IMR-90 (cell line): Measurements from ENCODE around the gene KRT28. TPM values are rescaled to one million over a fixed set of nuclear protein-coding genes. Genes with fewer than 3 reads are reported as not detected.

ENCODE experiments used
- ATAC-seq: fragments of 200-7000 bp; cut with Tn5 transposase; 2 replicates; pipeline ENCODE4 v1.9.1; 2020; ENCODE audit warnings: low read depth, mild to moderate bottlenecking, moderate library complexity
- BruUV-seq: library from RNA; stranded (reverse); fragments of 400-500 nt; replicated peaks from 2 replicates; lab custom pipeline; 2021; lab: Mats Ljungman, UMichigan
- CTCF ChIA-PET: fragments of 300-600 bp; formaldehyde crosslinking; extraction: SDS; loops from one replicate; lab custom pipeline; 2021; ENCODE audit warnings: antibody characterized with exemption; lab: Yijun Ruan, JAX
- POLR2A ChIA-PET: fragments of 300-600 bp; sonication (Branson Sonifier 250); formaldehyde crosslinking; loops from one replicate; lab custom pipeline; 2022; ENCODE audit warnings: antibody characterized with exemption; ENCODE audit not compliant: unreplicated experiment; lab: Charles Lee
- DNase-seq: peaks from one replicate; pipeline ENCODE4 v3.0.0; 2013
- H2AFZ ChIP-seq: replicated peaks from 2 replicates; pipeline ENCODE3; 2013; ENCODE audit warnings: low read length, mild to moderate bottlenecking; ENCODE audit not compliant: poor library complexity
- H2AK5ac ChIP-seq: 2 replicates; pipeline ENCODE4 v1.6.1; 2013; ENCODE audit warnings: low read depth, low read length, inconsistent platforms
- H2AK9ac ChIP-seq: replicated peaks from 2 replicates; pipeline ENCODE3; 2013; ENCODE audit warnings: mild to moderate bottlenecking, low read depth, low read length, moderate library complexity; ENCODE audit not compliant: poor library complexity
- H2BK120ac ChIP-seq: 2 replicates; pipeline ENCODE4 v1.6.1; 2013; ENCODE audit warnings: low read depth, low read length, inconsistent platforms
- H2BK15ac ChIP-seq: 3 replicates; pipeline ENCODE4 v1.6.1; 2013; ENCODE audit warnings: low read depth, low read length, inconsistent platforms
- H2BK20ac ChIP-seq: 2 replicates; pipeline ENCODE4 v1.6.1; 2013; ENCODE audit warnings: low read depth, mild to moderate bottlenecking, inconsistent platforms, low read length, moderate library complexity
- H2BK5ac ChIP-seq: 2 replicates; pipeline ENCODE4 v1.6.1; 2013; ENCODE audit warnings: mild to moderate bottlenecking, low read depth, low read length, inconsistent platforms; ENCODE audit not compliant: poor library complexity, severe bottlenecking
- H3K14ac ChIP-seq: replicated peaks from 2 replicates; pipeline ENCODE4 v1.6.1; 2013; ENCODE audit warnings: low read depth, low read length, inconsistent platforms
- H3K18ac ChIP-seq: 2 replicates; pipeline ENCODE4 v1.6.1; 2013; ENCODE audit warnings: low read depth, low read length, control low read depth
- H3K23ac ChIP-seq: 2 replicates; pipeline ENCODE4 v1.6.1; 2013; ENCODE audit warnings: low read depth, low read length, inconsistent platforms
- H3K27ac ChIP-seq: 2 replicates; pipeline ENCODE4 v1.5.1; 2013; ENCODE audit warnings: mild to moderate bottlenecking, control low read depth, low read length; ENCODE audit not compliant: insufficient read depth
- H3K27me3 ChIP-seq: 2 replicates; pipeline ENCODE4 v1.6.1; 2013; ENCODE audit warnings: low read length; ENCODE audit not compliant: control insufficient read depth, insufficient read depth
- H3K36me3 ChIP-seq: 2 replicates; pipeline ENCODE4 v1.6.1; 2013; ENCODE audit warnings: low read length, mixed read lengths; ENCODE audit not compliant: control insufficient read depth, insufficient read depth
- H3K4ac ChIP-seq: 2 replicates; pipeline ENCODE4 v1.6.1; 2013; ENCODE audit warnings: low read depth, low read length, inconsistent platforms
- H3K4me1 ChIP-seq: 2 replicates; pipeline ENCODE4 v1.6.1; 2013; ENCODE audit warnings: low read length, mixed read lengths; ENCODE audit not compliant: control insufficient read depth, insufficient read depth
- H3K4me2 ChIP-seq: 2 replicates; pipeline ENCODE4 v1.6.1; 2013; ENCODE audit warnings: low read depth, mild to moderate bottlenecking, control low read depth, low read length, moderate library complexity
- H3K4me3 ChIP-seq: 2 replicates; pipeline ENCODE4 v1.5.1; 2013; ENCODE audit warnings: low read depth, mild to moderate bottlenecking, control low read depth, low read length, moderate library complexity; ENCODE audit not compliant: insufficient read depth
- H3K56ac ChIP-seq: 2 replicates; pipeline ENCODE4 v1.6.1; 2013; ENCODE audit warnings: low read length, inconsistent platforms; ENCODE audit not compliant: insufficient read depth; ENCODE audit errors: extremely low read depth
- H3K79me1 ChIP-seq, 2 experiments: 2 replicates each; pipeline ENCODE4 v1.6.1; 2013; ENCODE audit warnings: low read length in 2 of 2, inconsistent platforms in 1 of 2, low read depth in 1 of 2
- H3K9ac ChIP-seq: 2 replicates; pipeline ENCODE4 v1.6.1; 2013; ENCODE audit warnings: low read depth, low read length, control low read depth
- H3K9me1 ChIP-seq: 2 replicates; pipeline ENCODE4 v1.6.1; 2013; ENCODE audit warnings: low read length, inconsistent platforms; ENCODE audit not compliant: insufficient read depth
- H3K9me3 ChIP-seq: 2 replicates; pipeline ENCODE4 v1.6.1; 2013; ENCODE audit warnings: low read length; ENCODE audit not compliant: control insufficient read depth, insufficient read depth
- H4K20me1 ChIP-seq: 2 replicates; pipeline ENCODE4 v1.6.1; 2013; ENCODE audit warnings: low read length, inconsistent platforms; ENCODE audit not compliant: insufficient read depth
- H4K5ac ChIP-seq: 2 replicates; pipeline ENCODE4 v1.6.1; 2013; ENCODE audit warnings: mild to moderate bottlenecking, low read depth, low read length, control low read depth
- H4K8ac ChIP-seq, 2 experiments: 2 replicates each; pipeline ENCODE4 v1.6.1; 2013; ENCODE audit warnings: low read depth in 2 of 2, low read length in 2 of 2, control low read depth in 1 of 2, inconsistent platforms in 1 of 2
- H4K91ac ChIP-seq: 2 replicates; pipeline ENCODE4 v1.6.1; 2013; ENCODE audit warnings: low read depth, low read length, inconsistent platforms; ENCODE audit not compliant: insufficient read depth
- BHLHE40 ChIP-seq: fragments of 150-350 bp; IDR thresholded peaks from 2 replicates; pipeline ENCODE4 v1.6.1; 2016; ENCODE audit warnings: mild to moderate bottlenecking, low read depth, low read length
- CEBPB ChIP-seq: IDR thresholded peaks from 2 replicates; pipeline ENCODE4 v1.6.1; 2012; ENCODE audit warnings: low read depth, low read length, improper control_type of control experiment
- CHD1 ChIP-seq: IDR thresholded peaks from 2 replicates; pipeline ENCODE4 v1.6.1; 2012; ENCODE audit warnings: low read depth, low read length, improper control_type of control experiment
- FOS ChIP-seq: fragments of 150-350 bp; IDR thresholded peaks from 2 replicates; pipeline ENCODE4 v1.6.1; 2016; ENCODE audit warnings: low read depth, low read length
- MAFK ChIP-seq: IDR thresholded peaks from 2 replicates; pipeline ENCODE4 v1.6.1; 2012; ENCODE audit warnings: low read depth, low read length, improper control_type of control experiment
- MAZ ChIP-seq: IDR thresholded peaks from 2 replicates; pipeline ENCODE4 v1.6.1; 2012; ENCODE audit warnings: low read depth, mild to moderate bottlenecking, low read length, improper control_type of control experiment, moderate library complexity, borderline replicate concordance
- MXI1 ChIP-seq: IDR thresholded peaks from 2 replicates; pipeline ENCODE4 v1.6.1; 2012; ENCODE audit warnings: low read depth, mild to moderate bottlenecking, low read length, moderate library complexity, borderline replicate concordance
- NFE2L2 ChIP-seq: fragments of 150-350 bp; IDR thresholded peaks from 2 replicates; pipeline ENCODE4 v1.6.1; 2016; ENCODE audit warnings: low read depth, mild to moderate bottlenecking, low read length
- POLR2A ChIP-seq: IDR thresholded peaks from 2 replicates; pipeline ENCODE4 v1.6.1; 2012; ENCODE audit warnings: mild to moderate bottlenecking, low read depth, low read length
- RAD21 ChIP-seq: IDR thresholded peaks from 2 replicates; pipeline ENCODE4 v1.6.1; 2012; ENCODE audit warnings: low read length, improper control_type of control experiment
- RCOR1 ChIP-seq: IDR thresholded peaks from 2 replicates; pipeline ENCODE4 v1.6.1; 2012; ENCODE audit warnings: mild to moderate bottlenecking, low read length, improper control_type of control experiment; ENCODE audit not compliant: insufficient replicate concordance
- RFX5 ChIP-seq: IDR thresholded peaks from 2 replicates; pipeline ENCODE4 v1.8.0; 2012; ENCODE audit warnings: low read depth, mild to moderate bottlenecking, low read length, moderate library complexity
- SMC3 ChIP-seq: fragments of 150-350 bp; IDR thresholded peaks from 2 replicates; pipeline ENCODE4 v1.6.1; 2016; ENCODE audit warnings: low read depth, mild to moderate bottlenecking, antibody characterized with exemption, low read length, moderate library complexity
- WGBS, 2 experiments: methylation state at CpG; one replicate each; pipeline versions ENCODE4 v1.1.5 to v1.1.7; 2013; ENCODE audit warnings: missing lambda C conversion rate in 2 of 2; ENCODE audit not compliant: insufficient read length in 1 of 2; ENCODE audit errors: extremely low coverage in 2 of 2; 5-methylcytosine and 5-hydroxymethylcytosine counted together
- dilution Hi-C: fragments of 300-500 bp; cut with HindIII; formaldehyde crosslinking; loops from one replicate; pipeline ENCODE4 v1.14.3; 2018; ENCODE audit warnings: low sequenced_read_pairs; ENCODE audit not compliant: unreplicated experiment
- in situ Hi-C: fragments of 300-500 bp; cut with MboI; formaldehyde crosslinking; loops from 3 replicates; pipeline ENCODE4 v1.14.3; 2019; ENCODE audit warnings: low sequenced_read_pairs, inconsistent platforms, mixed read lengths
- intact Hi-C: fragments of 100-400 bp; cut with micrococcal nuclease; formaldehyde crosslinking; loops from 2 replicates; pipeline ENCODE4 v1.10.0; 2022
- polyA plus RNA-seq, 3 experiments: library from polyadenylated mRNA; depleted of rRNA; stranded (reverse); fragments of >200 nt; gene quantifications; 2 replicates each; pipeline ENCODE4 v1.2.3, GENCODE V29; 2012; ENCODE audit warnings: low replicate concordance in 1 of 3
- total RNA-seq: library from RNA; depleted of rRNA; stranded (reverse); fragments of >200 nt; gene quantifications from 2 replicates; pipeline ENCODE4 v1.2.3, GENCODE V29; 2012
- TF ChIP-seq, protein P1 (sequence below): fragments of 150-350 bp; IDR thresholded peaks from 2 replicates; pipeline ENCODE4 v1.6.1; 2017; ENCODE audit warnings: mild to moderate bottlenecking, antibody characterized with exemption, low read length, low read depth
- TF ChIP-seq, protein P2 (sequence below): conservative IDR thresholded peaks from 2 replicates; pipeline ENCODE4 v1.5.1; 2012; ENCODE audit warnings: mild to moderate bottlenecking, low read depth, low read length, improper control_type of control experiment
- TF ChIP-seq, protein P3 (sequence below): fragments of 150-350 bp; IDR thresholded peaks from 2 replicates; pipeline ENCODE4 v1.6.1; 2016; ENCODE audit warnings: low read depth, mild to moderate bottlenecking, low read length, moderate library complexity, borderline replicate concordance

The KRT28 gene
- total and polyA plus RNA-seq, 2 of the 4 experiments (the other 2 are of a cell fraction) = not detected

DNA sequence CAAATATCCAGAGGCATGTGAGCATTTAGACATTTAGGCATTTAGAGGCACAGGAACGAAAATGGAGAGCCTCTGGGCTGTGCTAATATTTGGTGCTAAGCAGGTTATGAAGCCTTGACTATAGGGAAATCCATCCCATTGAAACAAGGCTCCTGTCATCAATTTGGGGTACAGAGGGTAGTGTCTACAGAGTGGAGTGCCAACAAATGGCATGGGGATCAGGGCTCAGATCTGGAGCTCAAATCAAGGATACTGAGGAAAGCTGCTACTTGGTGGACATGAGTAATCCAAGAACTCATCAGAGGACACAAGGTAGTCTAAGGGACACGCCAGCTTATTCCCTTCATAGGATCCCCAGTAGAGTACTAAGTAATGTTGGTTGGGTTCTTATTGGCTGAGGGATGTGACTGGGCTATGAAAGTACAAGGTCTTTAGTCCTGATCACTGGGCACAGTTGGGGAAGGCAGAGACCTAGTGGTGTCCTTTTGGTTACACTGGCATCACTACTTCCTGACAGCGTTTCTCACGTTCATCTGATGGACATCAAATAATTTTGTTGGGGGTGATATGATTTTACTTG is 17.4 kb upstream of the KRT28 start:
- Histone ChIP-seq H2AK5ac (no peak overlapping the region), H2BK20ac (no peak overlapping the region), H4K20me1 (no peaks in the 10 kb centered on the region), H3K18ac (no peak overlapping the region), H2BK120ac (no peak overlapping the region), H3K4me2 (no peak overlapping the region), H3K27ac (no peak overlapping the region), H4K91ac (no peak overlapping the region), H3K4ac (0 out of 2 replicates have a peak overlapping the region, but pooled peaks have one; percentile 1), H3K79me1 (peaks cover 30 to 35% of the 10 kb centered on the region in 2 experiments), H3K56ac (no peak overlapping the region), H2BK15ac (no peak overlapping the region), H3K23ac (0 out of 2 replicates have a peak overlapping the region, but pooled peaks have one; percentile 46), H3K9me3 (no peaks in the 10 kb centered on the region), H2AFZ (no peak overlapping the region), H3K36me3 (peaks cover 9% of the 10 kb centered on the region), H2AK9ac (no peak overlapping the region), H3K9ac (no peak overlapping the region), H3K4me3 (no peak overlapping the region), H3K4me1 (peaks cover 5% of the 10 kb centered on the region; the same call in 1 of the 2 replicates), H4K8ac (peak overlapping the region in 1 of 2 experiments; percentile 2; a peak in 1 of 4 replicates), H3K9me1 (no peaks in the 10 kb centered on the region; the same call in 1 of the 2 replicates), H3K27me3 (no peaks in the 10 kb centered on the region), H4K5ac (no peak overlapping the region), H2BK5ac (no peak overlapping the region), H3K14ac (no peak overlapping the region)
- intact Hi-C loops = no loop called here
- BruUV-seq = no TSS peak
- ATAC-seq (no peak), DNase-seq (no peak)
- 100% methylated on average over 1 of the region's 4 CpGs; no CpG with 5 or more reads in 1 of the 2 experiments for WGBS, 2 experiments
- in situ Hi-C loops = no loop called here
- TF ChIP-seq, protein P1, sequence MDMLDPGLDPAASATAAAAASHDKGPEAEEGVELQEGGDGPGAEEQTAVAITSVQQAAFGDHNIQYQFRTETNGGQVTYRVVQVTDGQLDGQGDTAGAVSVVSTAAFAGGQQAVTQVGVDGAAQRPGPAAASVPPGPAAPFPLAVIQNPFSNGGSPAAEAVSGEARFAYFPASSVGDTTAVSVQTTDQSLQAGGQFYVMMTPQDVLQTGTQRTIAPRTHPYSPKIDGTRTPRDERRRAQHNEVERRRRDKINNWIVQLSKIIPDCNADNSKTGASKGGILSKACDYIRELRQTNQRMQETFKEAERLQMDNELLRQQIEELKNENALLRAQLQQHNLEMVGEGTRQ = no peak
- TF ChIP-seq, protein P2, sequence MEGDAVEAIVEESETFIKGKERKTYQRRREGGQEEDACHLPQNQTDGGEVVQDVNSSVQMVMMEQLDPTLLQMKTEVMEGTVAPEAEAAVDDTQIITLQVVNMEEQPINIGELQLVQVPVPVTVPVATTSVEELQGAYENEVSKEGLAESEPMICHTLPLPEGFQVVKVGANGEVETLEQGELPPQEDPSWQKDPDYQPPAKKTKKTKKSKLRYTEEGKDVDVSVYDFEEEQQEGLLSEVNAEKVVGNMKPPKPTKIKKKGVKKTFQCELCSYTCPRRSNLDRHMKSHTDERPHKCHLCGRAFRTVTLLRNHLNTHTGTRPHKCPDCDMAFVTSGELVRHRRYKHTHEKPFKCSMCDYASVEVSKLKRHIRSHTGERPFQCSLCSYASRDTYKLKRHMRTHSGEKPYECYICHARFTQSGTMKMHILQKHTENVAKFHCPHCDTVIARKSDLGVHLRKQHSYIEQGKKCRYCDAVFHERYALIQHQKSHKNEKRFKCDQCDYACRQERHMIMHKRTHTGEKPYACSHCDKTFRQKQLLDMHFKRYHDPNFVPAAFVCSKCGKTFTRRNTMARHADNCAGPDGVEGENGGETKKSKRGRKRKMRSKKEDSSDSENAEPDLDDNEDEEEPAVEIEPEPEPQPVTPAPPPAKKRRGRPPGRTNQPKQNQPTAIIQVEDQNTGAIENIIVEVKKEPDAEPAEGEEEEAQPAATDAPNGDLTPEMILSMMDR = no peak
- TF ChIP-seq BHLHE40 (no peak), MAFK (no peak), NFE2L2 (no peak), MAZ (no peak), FOS (no peak), CEBPB (no peak), RAD21 (no peak), MXI1 (no peak), SMC3 (no peak), CHD1 (no peak), POLR2A (no peak), RCOR1 (no peak), RFX5 (no peak)
- TF ChIP-seq, protein P3, sequence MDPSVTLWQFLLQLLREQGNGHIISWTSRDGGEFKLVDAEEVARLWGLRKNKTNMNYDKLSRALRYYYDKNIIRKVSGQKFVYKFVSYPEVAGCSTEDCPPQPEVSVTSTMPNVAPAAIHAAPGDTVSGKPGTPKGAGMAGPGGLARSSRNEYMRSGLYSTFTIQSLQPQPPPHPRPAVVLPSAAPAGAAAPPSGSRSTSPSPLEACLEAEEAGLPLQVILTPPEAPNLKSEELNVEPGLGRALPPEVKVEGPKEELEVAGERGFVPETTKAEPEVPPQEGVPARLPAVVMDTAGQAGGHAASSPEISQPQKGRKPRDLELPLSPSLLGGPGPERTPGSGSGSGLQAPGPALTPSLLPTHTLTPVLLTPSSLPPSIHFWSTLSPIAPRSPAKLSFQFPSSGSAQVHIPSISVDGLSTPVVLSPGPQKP = no peak
- dilution Hi-C loops = no loop called here
- POLR2A ChIA-PET = no interaction called here
- CTCF ChIA-PET = no interaction called here
